Activated T-cell treated with anti-CD3 and anti-CD28 coated beads for 48 hours (primary cell): ENCODE data around the gene ACVR1.
"Not testable (repeated sequence)": the region's sequence is repeated elsewhere in the genome, so short reads cannot be mapped to it uniquely, and the experiment has no call there.

Source experiments
- DNase-seq: peaks from one replicate; pipeline ENCODE4 v3.0.0-alpha.2; 2020; ENCODE audit warnings: low read depth

ACVR1 gene

GRCh38 chr2:157893611-157894010 is 17.5 kb upstream of the ACVR1 start:
- no peak for DNase-seq

GRCh38 chr2:157891643-157892041 is 15.5 kb upstream of the ACVR1 start:
- no peak for DNase-seq

GRCh38 chr2:157890969-157891642 is 15.0 kb upstream of the ACVR1 start:
- DNase-seq: no peak

GRCh38 chr2:157887946-157888345 is 11.8 kb upstream of the ACVR1 start:
- no peak for DNase-seq

GRCh38 chr2:157884533-157884932 is 8.4 kb upstream of the ACVR1 start:
- DNase-seq: not testable (repeated sequence)

GRCh38 chr2:157880927-157881326 is 4.8 kb upstream of the ACVR1 start:
- no peak for DNase-seq

- DNase-seq: no peak
Observed at GRCh38 chr2:157877761-157878400, 1.8 kb upstream of the ACVR1 start.

GRCh38 chr2:157876786-157877138 is 632 bp upstream of the ACVR1 start:
- DNase-seq: no peak

- DNase-seq: peak; percentile 64
Observed at GRCh38 chr2:157875641-157876065, 477 bp downstream of the ACVR1 start.

GRCh38 chr2:157874997-157875640 is 1.0 kb downstream of the ACVR1 start:
- DNase-seq: no peak

GRCh38 chr2:157874348-157874747 is 1.8 kb downstream of the ACVR1 start:
- DNase-seq: no peak

- no peak for DNase-seq
Observed at GRCh38 chr2:157872791-157873190, 3.3 kb downstream of the ACVR1 start.

GRCh38 chr2:157871415-157871814 is 4.7 kb downstream of the ACVR1 start:
- DNase-seq: no peak

GRCh38 chr2:157868993-157869392 is 7.1 kb downstream of the ACVR1 start:
- no peak for DNase-seq

GRCh38 chr2:157867703-157868102 is 8.4 kb downstream of the ACVR1 start:
- no peak for DNase-seq

- no peak for DNase-seq
Observed at GRCh38 chr2:157866666-157867642, 9.2 kb downstream of the ACVR1 start.

- no peak for DNase-seq
Observed at GRCh38 chr2:157866202-157866601, 9.9 kb downstream of the ACVR1 start.

GRCh38 chr2:157864857-157865430 is 11.2 kb downstream of the ACVR1 start:
- no peak for DNase-seq

- no peak for DNase-seq
Observed at GRCh38 chr2:157858846-157859245, 17.3 kb downstream of the ACVR1 start.

- no peak for DNase-seq
Observed at GRCh38 chr2:157857881-157858280, 18.2 kb downstream of the ACVR1 start.

GRCh38 chr2:157856187-157856515 is 20.0 kb downstream of the ACVR1 start:
- DNase-seq: no peak

- no peak for DNase-seq
Observed at GRCh38 chr2:157853820-157854219, 22.3 kb downstream of the ACVR1 start.
